CD1c-positive myeloid dendritic cell (primary cell): ENCODE data around the gene GLIS1.

Experiments used
- DNase-seq: peaks from one replicate; pipeline ENCODE4 v3.0.0-alpha.2; 2016; ENCODE audit errors: extremely low spot score

Gene GLIS1

DNA sequence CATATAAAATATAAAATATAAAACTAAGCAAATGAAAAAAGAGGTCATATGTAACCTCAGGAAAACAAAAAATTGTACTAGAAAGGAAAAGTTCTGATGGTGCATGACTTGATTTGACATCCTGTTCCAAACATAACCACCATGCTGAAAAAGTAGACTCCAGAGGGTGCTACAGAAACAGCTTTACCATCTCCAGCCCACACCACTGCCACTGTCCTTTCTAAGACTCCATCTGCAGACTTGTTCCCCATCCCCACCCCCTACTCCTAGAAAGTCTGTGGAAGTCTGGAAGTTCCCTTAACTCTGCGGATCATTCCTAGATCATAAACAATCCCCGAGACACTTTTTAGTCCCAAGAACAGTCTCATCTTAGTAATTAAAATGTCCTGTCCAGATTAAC lies 20.5 kb downstream of the GLIS1 start:
- no peak for DNase-seq

DNA sequence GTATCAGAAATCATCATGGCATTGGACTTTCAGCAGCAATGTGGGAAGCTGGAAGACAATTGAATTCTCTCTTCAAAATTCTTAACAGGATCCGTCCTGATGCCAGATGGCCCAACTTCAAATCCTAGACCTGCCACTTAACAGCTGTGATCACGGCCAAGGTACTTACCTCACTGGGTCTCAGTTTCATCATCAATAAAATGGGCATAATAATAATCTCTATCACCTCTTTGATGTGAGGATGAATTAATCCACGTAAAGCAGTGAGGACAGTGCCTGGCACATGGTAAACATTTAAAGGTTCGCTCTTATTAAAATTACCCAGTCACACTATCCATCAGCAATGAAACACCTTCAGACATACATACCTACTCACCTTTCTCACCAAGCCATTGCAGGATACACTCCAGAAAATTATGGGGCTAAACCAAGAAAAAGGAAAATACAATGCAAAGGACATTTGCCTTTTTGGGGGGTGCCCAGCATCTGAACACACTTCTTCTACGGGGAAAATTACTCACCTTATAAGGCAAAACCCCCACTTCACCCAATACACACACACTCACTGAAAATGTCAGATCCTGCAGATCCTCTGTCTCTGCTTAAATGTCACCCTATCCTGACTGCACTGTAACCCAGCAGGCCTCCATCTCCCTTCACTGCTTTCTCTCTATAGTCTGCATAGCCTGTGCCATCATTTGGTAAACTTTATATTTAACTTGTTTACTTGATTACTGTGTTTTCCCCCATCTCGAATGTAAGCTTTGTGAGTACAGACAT lies 21.7 kb downstream of the GLIS1 start:
- DNase-seq = no peak

- DNase-seq = no peak
These were observed 22.8 kb downstream of the GLIS1 start for GRCh38 chr1:53716150-53716549.

DNA sequence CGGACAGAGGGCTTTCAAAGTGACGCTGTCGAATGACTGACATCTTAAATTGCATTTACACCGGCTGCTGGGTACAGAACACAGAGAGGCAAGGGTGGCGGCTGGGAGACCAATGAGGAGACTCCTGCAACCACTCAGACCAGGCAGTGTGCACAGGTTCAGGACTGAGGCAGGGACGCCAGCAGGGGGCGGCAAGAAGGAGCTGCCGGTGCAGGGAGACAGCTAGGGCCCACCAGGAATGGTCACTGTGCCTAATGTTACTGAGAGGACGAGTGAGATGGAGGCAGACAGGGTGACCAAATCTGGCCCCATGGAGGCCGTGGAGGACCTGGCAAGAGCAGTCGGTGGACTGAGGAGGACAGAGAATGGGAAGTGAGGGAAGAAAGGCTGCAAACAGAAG lies 23.5 kb downstream of the GLIS1 start:
- no peak for DNase-seq

DNA sequence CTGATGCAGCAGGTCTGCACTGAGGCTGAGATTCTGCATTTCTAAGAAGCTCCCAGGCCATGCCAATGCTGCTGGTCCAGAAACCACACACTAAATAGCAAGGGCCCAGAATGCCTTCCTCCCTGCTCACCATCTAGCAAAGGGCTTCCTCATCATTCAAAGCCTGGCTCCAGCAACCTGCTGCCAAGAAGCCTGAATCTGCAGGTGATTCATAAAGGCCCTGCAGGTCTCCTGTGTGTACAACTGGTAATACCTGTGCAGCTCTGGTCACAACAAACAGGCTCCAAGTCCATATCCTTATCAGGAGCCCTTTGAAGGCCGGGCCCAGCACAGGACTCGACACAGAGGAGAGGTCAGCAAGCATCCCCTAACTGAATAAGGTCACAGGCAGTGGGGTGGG lies 26.7 kb downstream of the GLIS1 start:
- no peak for DNase-seq

DNA sequence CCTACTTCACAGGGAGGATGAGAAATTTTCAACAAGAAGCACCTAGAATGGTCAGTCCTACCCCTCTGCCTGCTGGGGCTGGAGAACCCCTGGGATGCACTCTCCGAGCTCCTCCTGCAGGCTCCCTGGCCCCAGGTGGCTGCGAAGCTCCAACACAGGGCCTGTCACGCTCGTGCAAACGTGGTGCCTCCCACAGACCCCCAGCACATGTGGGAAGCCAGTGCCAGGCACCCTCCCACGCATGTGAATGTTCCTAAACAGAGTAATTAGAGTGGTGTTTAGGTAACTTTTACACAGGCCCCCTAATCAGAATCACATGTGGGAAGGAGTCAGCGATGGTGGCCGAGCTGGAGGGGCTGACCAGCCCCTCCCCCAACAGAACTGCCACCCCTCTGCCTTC lies 28.4 kb downstream of the GLIS1 start:
- DNase-seq = no peak

- DNase-seq = no peak
These were observed 30.3 kb downstream of the GLIS1 start for GRCh38 chr1:53708687-53709086.

- DNase-seq = no peak
These were observed 32.6 kb downstream of the GLIS1 start for GRCh38 chr1:53706356-53706755.

DNA sequence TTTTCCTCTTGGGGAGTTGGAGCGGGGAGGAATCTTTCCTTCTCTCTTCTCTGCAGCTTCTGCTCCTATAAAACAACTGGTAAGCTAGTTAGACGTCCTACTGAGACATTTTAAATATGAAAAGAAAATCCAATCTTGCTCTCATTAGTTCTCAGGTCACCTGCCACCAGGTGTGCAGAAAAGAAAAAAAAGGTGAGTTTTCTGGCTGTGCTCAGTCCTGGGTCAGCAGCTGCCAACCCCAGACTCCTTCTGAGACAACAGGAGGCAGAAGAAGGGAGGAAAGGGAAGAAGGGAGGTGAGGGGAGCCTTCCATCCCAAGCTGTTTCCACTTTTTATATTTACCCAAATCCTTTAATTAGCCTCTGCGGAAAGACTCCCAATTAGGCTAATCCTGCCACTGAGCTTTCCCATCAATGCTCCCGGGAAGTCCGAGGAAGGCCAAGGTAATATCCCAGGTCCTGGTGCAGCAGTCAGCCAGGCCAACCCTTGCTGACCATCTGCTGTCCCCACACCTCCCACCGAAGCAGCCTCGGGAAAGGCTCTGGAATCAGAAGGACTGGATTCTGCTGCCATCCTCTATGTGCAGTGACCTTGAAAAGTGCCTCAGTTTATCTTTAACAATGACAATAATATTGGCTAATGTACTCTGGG lies 33.4 kb downstream of the GLIS1 start:
- DNase-seq = no peak

DNA sequence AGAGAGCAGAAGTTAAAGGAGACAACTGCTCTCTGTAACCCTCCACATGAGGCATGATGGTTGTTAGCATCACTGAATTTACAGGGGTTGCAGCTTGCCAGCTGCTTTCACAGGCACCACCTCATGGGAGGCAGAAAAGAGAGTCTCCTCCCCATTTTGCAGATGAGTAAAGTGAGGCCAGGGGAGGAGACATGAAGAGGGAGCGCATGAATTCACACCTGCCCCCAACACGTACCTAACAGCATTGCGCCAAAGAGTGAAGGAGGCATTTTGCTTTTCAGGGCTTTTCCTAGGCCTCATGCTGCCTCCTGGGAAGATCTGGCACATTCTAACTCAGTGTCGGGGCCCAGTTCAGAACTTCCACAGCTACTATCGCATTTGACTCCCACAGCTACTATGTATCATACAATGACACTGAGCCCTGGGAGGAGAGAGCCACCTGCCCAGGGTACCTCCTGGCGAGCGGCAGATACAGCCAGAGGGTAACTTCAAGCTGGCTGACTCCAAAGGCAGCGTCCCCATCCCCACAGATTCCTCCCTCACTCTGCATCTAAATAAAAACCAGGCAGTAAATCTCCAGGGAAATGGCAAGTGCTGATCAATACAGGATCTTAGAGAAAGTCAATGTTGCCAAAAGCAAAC lies 34.0 kb downstream of the GLIS1 start:
- DNase-seq = no peak

GRCh38 chr1:53704304-53704703 lies 34.7 kb downstream of the GLIS1 start:
- DNase-seq = no peak

DNA sequence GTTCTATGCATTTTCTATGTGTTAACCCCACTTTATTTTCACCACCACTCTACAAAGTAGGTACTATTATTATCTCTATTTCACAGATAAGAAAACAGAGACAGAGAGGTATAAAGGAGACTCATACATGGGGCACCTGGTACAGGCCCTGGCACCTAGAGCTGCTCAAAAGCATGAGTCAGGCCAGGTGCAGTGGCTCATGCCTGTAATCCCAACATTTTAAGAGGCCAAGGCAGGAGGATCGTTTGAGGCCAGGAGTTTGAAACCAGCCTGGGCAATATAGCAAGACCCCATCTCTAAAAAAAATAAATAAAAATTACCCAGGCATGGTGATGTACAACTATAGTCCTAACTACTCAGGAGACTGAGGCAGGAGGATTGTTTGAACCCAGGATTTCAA lies 35.8 kb downstream of the GLIS1 start:
- no peak for DNase-seq

- DNase-seq = no peak
These were observed 36.6 kb downstream of the GLIS1 start for GRCh38 chr1:53702341-53702740.

DNA sequence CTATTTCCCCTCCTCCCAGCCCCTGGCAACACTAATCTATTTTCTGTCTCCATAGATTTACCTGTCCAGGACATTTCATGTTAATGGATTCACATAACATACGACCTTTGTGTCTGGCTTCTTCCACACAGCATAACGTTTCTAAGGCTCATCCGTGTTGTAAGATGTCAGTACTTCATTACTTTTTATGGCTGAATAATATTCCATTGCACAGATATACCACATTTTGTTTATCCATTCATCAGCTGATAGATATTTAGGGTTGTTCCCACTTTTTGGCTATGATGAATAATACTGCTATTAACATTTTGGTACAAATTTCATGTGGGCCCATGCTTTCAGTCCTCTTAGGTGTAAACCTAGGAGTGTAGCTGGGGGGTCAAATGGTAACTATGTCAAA lies 38.2 kb downstream of the GLIS1 start:
- DNase-seq = no peak

DNA sequence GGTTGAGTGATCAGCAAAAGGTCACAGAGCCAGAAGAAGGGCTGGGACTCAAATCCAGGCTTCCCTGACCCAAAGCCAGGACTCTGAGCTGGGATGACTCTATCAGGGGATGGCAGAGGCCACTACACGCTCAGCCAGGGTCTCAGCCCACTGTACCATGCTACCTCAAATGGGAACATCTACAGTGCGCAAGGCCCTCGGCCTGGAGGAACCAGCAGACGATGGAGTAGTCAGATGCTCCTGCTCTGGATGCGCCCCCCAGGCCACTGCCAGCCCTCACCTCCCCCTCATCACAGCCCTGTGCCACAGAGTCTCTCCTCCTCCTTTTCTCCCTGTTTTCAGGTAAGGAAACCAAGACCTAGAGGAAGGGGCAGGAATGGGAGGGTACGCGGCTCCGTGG lies 39.0 kb downstream of the GLIS1 start:
- DNase-seq = no peak

GRCh38 chr1:53698384-53698980 lies 40.5 kb downstream of the GLIS1 start:
- DNase-seq = no peak

GRCh38 chr1:53697721-53698383 lies 41.1 kb downstream of the GLIS1 start:
- no peak for DNase-seq

- DNase-seq = no peak
These were observed 42.0 kb downstream of the GLIS1 start for GRCh38 chr1:53696990-53697389.

GRCh38 chr1:53696571-53696970 lies 42.4 kb downstream of the GLIS1 start:
- no peak for DNase-seq

GRCh38 chr1:53696051-53696450 lies 42.9 kb downstream of the GLIS1 start:
- no peak for DNase-seq

DNA sequence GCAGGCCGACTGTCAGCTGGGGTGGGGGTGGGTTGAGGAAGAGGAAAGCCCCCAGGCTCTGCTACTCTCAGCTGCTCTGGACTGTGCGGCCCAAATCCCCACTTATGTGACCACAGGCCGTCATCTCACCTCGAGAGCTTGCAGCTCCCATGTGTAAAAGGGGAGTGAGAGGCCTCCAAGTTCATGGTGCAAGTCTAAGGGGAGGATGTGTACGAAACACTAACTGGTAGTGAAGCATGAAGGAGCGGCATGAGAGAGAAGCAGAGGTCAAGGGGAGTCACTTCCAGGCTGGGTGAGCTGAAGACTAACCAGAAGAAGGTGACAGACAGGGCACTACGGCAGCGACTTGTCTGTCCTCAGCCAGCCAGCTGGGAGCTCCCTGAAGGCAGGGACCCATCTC lies 43.8 kb downstream of the GLIS1 start:
- DNase-seq = no peak

DNA sequence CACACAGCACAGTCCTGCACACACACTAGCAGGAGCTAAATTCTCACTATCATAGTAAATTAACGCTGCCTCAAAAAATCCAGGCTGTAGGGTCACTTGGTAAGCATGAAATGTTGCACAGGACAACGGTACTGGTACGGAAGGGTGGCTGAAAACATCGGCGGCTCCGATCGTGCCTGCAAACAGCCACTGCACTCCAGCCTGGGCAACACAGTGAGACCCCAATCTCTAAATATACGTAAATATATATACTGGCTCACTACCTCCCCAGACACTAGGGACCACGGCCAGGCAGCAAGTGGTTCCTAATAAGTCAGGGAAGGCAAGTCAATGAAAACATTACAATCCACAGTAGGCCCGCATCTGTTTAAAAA lies 44.3 kb downstream of the GLIS1 start:
- no peak for DNase-seq
